ENCODE data around the gene RAMP3. TPM values are rescaled to one million over a fixed set of nuclear protein-coding genes. Genes with fewer than 3 reads are reported as not detected.

Gene RAMP3
- polyA plus RNA-seq, 1 donor (not counting 4 experiments of a cell fraction or from before 2014, with no cell fraction given), result not detected

DNA sequence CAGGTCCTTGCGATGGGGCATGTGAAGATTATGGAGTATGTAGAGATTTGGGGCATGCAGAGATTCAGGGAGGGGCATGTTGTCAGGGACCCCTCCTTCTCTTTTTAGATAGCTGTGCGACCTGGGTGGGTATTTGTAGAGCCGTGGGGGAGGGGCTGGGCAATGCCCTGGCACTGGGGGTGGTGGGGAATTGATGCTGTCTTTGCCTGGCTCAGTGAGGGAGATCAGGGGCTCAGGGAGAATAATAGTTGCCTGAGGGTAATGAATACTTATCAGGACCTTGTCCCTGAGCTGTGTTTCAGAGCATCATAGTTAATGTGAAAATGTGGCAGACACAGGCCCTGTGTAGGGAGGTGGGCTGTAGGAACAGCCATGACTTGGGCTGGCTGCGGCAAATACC is 3.5 kb downstream of the RAMP3 start:
- Histone ChIP-seq H3K36me3 (ENCODE audit: control insufficient read depth in 2 of 2, extremely low read depth in 1 of 2, insufficient read depth in 2 of 2, low read length in 2 of 2) (no peaks in the 10 kb centered on the region), H3K9me3 (ENCODE audit: control insufficient read depth, low read depth, low read length) (no peaks in the 10 kb centered on the region), H4K20me1 (ENCODE audit: control insufficient read depth, extremely low read depth, insufficient read depth, low read length) (no peaks in the 10 kb centered on the region), H3K27ac (ENCODE audit: control insufficient read depth, insufficient read depth, low read length) (no peak overlapping the region), H3K9ac (ENCODE audit: control insufficient read depth, extremely low read depth, insufficient read depth, low read length) (no peak overlapping the region), H3K27me3 (ENCODE audit: control insufficient read depth, extremely low read depth, insufficient read depth, low read length) (peaks cover 32% of the 10 kb centered on the region), H3K9me1 (ENCODE audit: control insufficient read depth, extremely low read depth, insufficient read depth, low read length) (no peaks in the 10 kb centered on the region), H2AFZ (ENCODE audit: control insufficient read depth, low read length) (no peak overlapping the region), H3K4me3 (ENCODE audit: control insufficient read depth in 2 of 3, extremely low read depth in 1 of 3, insufficient read depth in 2 of 3, low read depth in 1 of 3, low read length in 3 of 3) (no peak overlapping the region), H3K79me2 (ENCODE audit: control insufficient read depth, insufficient read depth, low read length) (no peaks in the 10 kb centered on the region), H3K4me1 (ENCODE audit: control insufficient read depth, extremely low read depth, insufficient read depth, low read length) (no peaks in the 10 kb centered on the region), H3K4me2 (ENCODE audit: control insufficient read depth, extremely low read depth, insufficient read depth, low read depth, low read length) (no peak overlapping the region)
- TF ChIP-seq, protein P1, sequence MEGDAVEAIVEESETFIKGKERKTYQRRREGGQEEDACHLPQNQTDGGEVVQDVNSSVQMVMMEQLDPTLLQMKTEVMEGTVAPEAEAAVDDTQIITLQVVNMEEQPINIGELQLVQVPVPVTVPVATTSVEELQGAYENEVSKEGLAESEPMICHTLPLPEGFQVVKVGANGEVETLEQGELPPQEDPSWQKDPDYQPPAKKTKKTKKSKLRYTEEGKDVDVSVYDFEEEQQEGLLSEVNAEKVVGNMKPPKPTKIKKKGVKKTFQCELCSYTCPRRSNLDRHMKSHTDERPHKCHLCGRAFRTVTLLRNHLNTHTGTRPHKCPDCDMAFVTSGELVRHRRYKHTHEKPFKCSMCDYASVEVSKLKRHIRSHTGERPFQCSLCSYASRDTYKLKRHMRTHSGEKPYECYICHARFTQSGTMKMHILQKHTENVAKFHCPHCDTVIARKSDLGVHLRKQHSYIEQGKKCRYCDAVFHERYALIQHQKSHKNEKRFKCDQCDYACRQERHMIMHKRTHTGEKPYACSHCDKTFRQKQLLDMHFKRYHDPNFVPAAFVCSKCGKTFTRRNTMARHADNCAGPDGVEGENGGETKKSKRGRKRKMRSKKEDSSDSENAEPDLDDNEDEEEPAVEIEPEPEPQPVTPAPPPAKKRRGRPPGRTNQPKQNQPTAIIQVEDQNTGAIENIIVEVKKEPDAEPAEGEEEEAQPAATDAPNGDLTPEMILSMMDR (optimal IDR thresholded peaks at IDR 0.05 in 1 of 3, IDR thresholded peaks at IDR 0.05 in 1 of 3, conservative IDR thresholded peaks at IDR 0.05 in 1 of 3; ENCODE audit: extremely low read depth in 1 of 3, insufficient read depth in 2 of 3, low read length in 3 of 3), result no peak
- TF ChIP-seq EZH2 (IDR thresholded peaks at IDR 0.05; ENCODE audit: low read length), result no peak
- dilution Hi-C loops (cut with MboI; ENCODE audit: extremely low pct_ligation_motif_present, low sequenced_read_pairs), result no loop called here
- FAIRE-seq (no peak), DNase-seq (ENCODE audit: low read depth, low spot score) (no peak)

- H3K79me2 ChIP-seq (ENCODE audit: control insufficient read depth, insufficient read depth, low read length), result no peaks in the 10 kb centered on the region
- no peaks in the 10 kb centered on the region for H3K9me3 ChIP-seq (ENCODE audit: control insufficient read depth, low read depth, low read length)
- no peak overlapping the region for H3K27ac ChIP-seq (ENCODE audit: control insufficient read depth, insufficient read depth, low read length)
- TF ChIP-seq, protein P1 (optimal IDR thresholded peaks at IDR 0.05 in 1 of 3, IDR thresholded peaks at IDR 0.05 in 1 of 3, conservative IDR thresholded peaks at IDR 0.05 in 1 of 3; ENCODE audit: extremely low read depth in 1 of 3, insufficient read depth in 2 of 3, low read length in 3 of 3), result no peak
- TF ChIP-seq EZH2 (IDR thresholded peaks at IDR 0.05; ENCODE audit: low read length), result no peak
- no peak for DNase-seq (ENCODE audit: low read depth, low spot score)
- no peak overlapping the region for H3K9ac ChIP-seq (ENCODE audit: control insufficient read depth, extremely low read depth, insufficient read depth, low read length)
- H3K4me2 ChIP-seq (ENCODE audit: control insufficient read depth, extremely low read depth, insufficient read depth, low read depth, low read length), result no peak overlapping the region
- dilution Hi-C loops (cut with MboI; ENCODE audit: extremely low pct_ligation_motif_present, low sequenced_read_pairs), result no loop called here
- H3K27me3 ChIP-seq (ENCODE audit: control insufficient read depth, extremely low read depth, insufficient read depth, low read length), result peaks cover 29% of the 10 kb centered on the region
- H3K4me1 ChIP-seq (ENCODE audit: control insufficient read depth, extremely low read depth, insufficient read depth, low read length), result no peaks in the 10 kb centered on the region
- H4K20me1 ChIP-seq (ENCODE audit: control insufficient read depth, extremely low read depth, insufficient read depth, low read length), result no peaks in the 10 kb centered on the region
- no peak overlapping the region for H2AFZ ChIP-seq (ENCODE audit: control insufficient read depth, low read length)
- FAIRE-seq, result no peak
- no peak overlapping the region for H3K4me3 ChIP-seq (ENCODE audit: control insufficient read depth in 2 of 3, extremely low read depth in 1 of 3, insufficient read depth in 2 of 3, low read depth in 1 of 3, low read length in 3 of 3)
- H3K36me3 ChIP-seq (ENCODE audit: control insufficient read depth in 2 of 2, extremely low read depth in 1 of 2, insufficient read depth in 2 of 2, low read length in 2 of 2), result no peaks in the 10 kb centered on the region
- H3K9me1 ChIP-seq (ENCODE audit: control insufficient read depth, extremely low read depth, insufficient read depth, low read length), result no peaks in the 10 kb centered on the region
Measured at GRCh38 chr7:45161842-45162241, 4.3 kb downstream of the RAMP3 start.

Measured in keratinocyte (primary cell).